Lung (tissue), 12 donors: ENCODE data around the gene DAPK2. TPM values are rescaled to one million over a fixed set of nuclear protein-coding genes. Genes with fewer than 3 reads are reported as not detected.

Experiments used
- ATAC-seq: fragments of 200-7000 bp; cut with Tn5 transposase; one replicate; pipeline ENCODE4 v1.9.1; 2020; ENCODE audit warnings: moderate number of reproducible peaks; ENCODE audit not compliant: insufficient read depth, low FRiP score
- DNase-seq, 3 donors: peaks; one replicate each; pipeline ENCODE4 v3.0.0-alpha.2; 2013 to 2017
- H3K27ac ChIP-seq, 2 donors: one replicate each; pipeline ENCODE4 v1.5.1; 2013; ENCODE audit warnings: mild to moderate bottlenecking in 2 of 2, moderate library complexity in 2 of 2, control low read depth in 1 of 2, inconsistent platforms in 1 of 2, low read depth in 1 of 2, low read length in 1 of 2
- H3K27me3 ChIP-seq, 3 donors: one replicate each; pipeline ENCODE4 v1.5.1; 2013; ENCODE audit warnings: low read length in 2 of 3; ENCODE audit not compliant: control insufficient read depth in 3 of 3, insufficient read depth in 3 of 3
- H3K36me3 ChIP-seq, 4 donors: one replicate each; pipeline ENCODE4 v1.5.1; 2013; ENCODE audit warnings: low read length in 4 of 4, mild to moderate bottlenecking in 1 of 4, moderate library complexity in 1 of 4; ENCODE audit not compliant: control insufficient read depth in 4 of 4, insufficient read depth in 4 of 4
- H3K4me1 ChIP-seq, 5 donors: one replicate each; pipeline ENCODE4 v1.5.1; 2013; ENCODE audit warnings: low read length in 5 of 5, mild to moderate bottlenecking in 2 of 5, moderate library complexity in 1 of 5; ENCODE audit not compliant: control insufficient read depth in 5 of 5, insufficient read depth in 5 of 5
- H3K4me3 ChIP-seq: one replicate; pipeline ENCODE4 v1.5.1; 2013; ENCODE audit warnings: mild to moderate bottlenecking, control low read depth, moderate library complexity
- H3K9ac ChIP-seq, 2 donors: one replicate each; pipeline ENCODE4 v1.5.1; 2013; ENCODE audit warnings: low read length in 2 of 2, control low read depth in 1 of 2; ENCODE audit not compliant: insufficient read depth in 1 of 2
- H3K9me3 ChIP-seq, 4 donors: one replicate each; pipeline ENCODE4 v1.5.1; 2013; ENCODE audit warnings: low read length in 3 of 4, mild to moderate bottlenecking in 1 of 4, moderate library complexity in 1 of 4; ENCODE audit not compliant: control insufficient read depth in 4 of 4, insufficient read depth in 3 of 4
- WGBS, 2 donors: extraction: QIAGEN DNeasy Blood & Tissue Kit; methylation state at CpG; one replicate each; pipeline ENCODE4 v1.1.7; 2013; 5-methylcytosine and 5-hydroxymethylcytosine counted together
- polyA plus RNA-seq, 2 donors: library from polyadenylated mRNA; stranded (reverse); fragments of 200-250 nt; gene quantifications; one replicate each; pipeline ENCODE4 v1.2.1, GENCODE V29; 2013
- total RNA-seq, 2 donors: library from RNA; depleted of rRNA in 1 of 2; stranded (reverse); fragments of >200 nt in 1 of 2; gene quantifications; one replicate each; pipeline ENCODE4 v1.2.1, GENCODE V29; 2014 to 2021
- TF ChIP-seq, protein P1 (sequence below): IDR thresholded peaks from 2 replicates; pipeline ENCODE4 v1.5.1; 2012; ENCODE audit warnings: mild to moderate bottlenecking; ENCODE audit errors: control extremely low read depth, extremely low read depth
- donor health status: control.
- donor health status: control.
- donor health status: Bipolar disorder and iron deficiency.
- donor health status: healthy.
- donor health status: DM: yes; HTN: yes; CAD: no.

Gene DAPK2
- total and polyA plus RNA-seq, 4 donors = 20.5 to 59.0 (median 49.1) TPM

- Histone ChIP-seq H3K27me3 (no peaks in the 10 kb centered on the region), H3K9me3 (no peaks in the 10 kb centered on the region), H3K4me3 (no peak overlapping the region), H3K9ac (no peak overlapping the region), H3K4me1 (peaks cover 3 to 20% (median 14%) of the 10 kb centered on the region in 5 donors), H3K36me3 (no peaks in the 10 kb centered on the region), H3K27ac (peak overlapping the region in 1 of 2 donors; percentile 37)
- DNase-seq (no peak), ATAC-seq (no peak)
- 97% methylated on average over 3 of the region's 3 CpGs for WGBS, 2 donors
- TF ChIP-seq, protein P1, sequence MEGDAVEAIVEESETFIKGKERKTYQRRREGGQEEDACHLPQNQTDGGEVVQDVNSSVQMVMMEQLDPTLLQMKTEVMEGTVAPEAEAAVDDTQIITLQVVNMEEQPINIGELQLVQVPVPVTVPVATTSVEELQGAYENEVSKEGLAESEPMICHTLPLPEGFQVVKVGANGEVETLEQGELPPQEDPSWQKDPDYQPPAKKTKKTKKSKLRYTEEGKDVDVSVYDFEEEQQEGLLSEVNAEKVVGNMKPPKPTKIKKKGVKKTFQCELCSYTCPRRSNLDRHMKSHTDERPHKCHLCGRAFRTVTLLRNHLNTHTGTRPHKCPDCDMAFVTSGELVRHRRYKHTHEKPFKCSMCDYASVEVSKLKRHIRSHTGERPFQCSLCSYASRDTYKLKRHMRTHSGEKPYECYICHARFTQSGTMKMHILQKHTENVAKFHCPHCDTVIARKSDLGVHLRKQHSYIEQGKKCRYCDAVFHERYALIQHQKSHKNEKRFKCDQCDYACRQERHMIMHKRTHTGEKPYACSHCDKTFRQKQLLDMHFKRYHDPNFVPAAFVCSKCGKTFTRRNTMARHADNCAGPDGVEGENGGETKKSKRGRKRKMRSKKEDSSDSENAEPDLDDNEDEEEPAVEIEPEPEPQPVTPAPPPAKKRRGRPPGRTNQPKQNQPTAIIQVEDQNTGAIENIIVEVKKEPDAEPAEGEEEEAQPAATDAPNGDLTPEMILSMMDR = no peak
Observed at GRCh38 chr15:63944681-63944955, 101.7 kb downstream of the DAPK2 start.

GRCh38 chr15:63943829-63944680, 102.2 kb downstream of the DAPK2 start:
- ATAC-seq = no peak
- TF ChIP-seq, protein P1 = no peak
- H3K4me1 ChIP-seq = peaks cover 3 to 21% (median 16%) of the 10 kb centered on the region in 5 donors
- no peaks in the 10 kb centered on the region for H3K9me3 ChIP-seq
- no peaks in the 10 kb centered on the region for H3K36me3 ChIP-seq
- DNase-seq = no peak
- WGBS, 2 donors = 88 to 92% methylated on average over 9 of the region's 9 CpGs
- no peak overlapping the region for H3K9ac ChIP-seq
- no peaks in the 10 kb centered on the region for H3K27me3 ChIP-seq
- H3K27ac ChIP-seq = no peak overlapping the region
- H3K4me3 ChIP-seq = no peak overlapping the region

GRCh38 chr15:63942486-63943365, 103.6 kb downstream of the DAPK2 start:
- TF ChIP-seq, protein P1 = no peak
- DNase-seq (no peak), ATAC-seq (no peak)
- Histone ChIP-seq H3K36me3 (no peaks in the 10 kb centered on the region), H3K9me3 (no peaks in the 10 kb centered on the region), H3K9ac (no peak overlapping the region), H3K4me3 (no peak overlapping the region), H3K4me1 (peaks cover 3 to 29% (median 16%) of the 10 kb centered on the region in 5 donors), H3K27ac (no peak overlapping the region), H3K27me3 (no peaks in the 10 kb centered on the region)
- WGBS, 2 donors = 92 to 94% methylated on average over 6 of the region's 6 CpGs
